Ectodermal cell (in vitro differentiated cells): ENCODE results near the gene COX10.
"Not testable (repeated sequence)": the region's sequence is repeated elsewhere in the genome, so short reads cannot be mapped to it uniquely, and the experiment has no call there.

Source experiments
- H3K27ac ChIP-seq: 2 replicates; pipeline ENCODE4 v1.7.0; 2013; ENCODE audit warnings: mild to moderate bottlenecking, low read depth, low read length; ENCODE audit not compliant: insufficient read depth, poor library complexity, severe bottlenecking
- H3K27me3 ChIP-seq: 2 replicates; pipeline ENCODE4 v1.7.0; 2013; ENCODE audit warnings: mild to moderate bottlenecking, low read length; ENCODE audit not compliant: insufficient read depth, control insufficient read depth, poor library complexity, severe bottlenecking
- H3K36me3 ChIP-seq: one replicate; pipeline ENCODE4 v1.7.0; 2013; ENCODE audit warnings: low read length; ENCODE audit not compliant: control insufficient read depth, insufficient read depth
- H3K4me1 ChIP-seq: one replicate; pipeline ENCODE4 v1.7.0; 2013; ENCODE audit warnings: low read length; ENCODE audit not compliant: control insufficient read depth, insufficient read depth
- H3K4me3 ChIP-seq: 2 replicates; pipeline ENCODE4 v1.7.0; 2013; ENCODE audit warnings: low read depth, low read length, control low read depth; ENCODE audit not compliant: insufficient read depth
- H3K9me3 ChIP-seq: 2 replicates; pipeline ENCODE4 v1.7.0; 2013; ENCODE audit warnings: mild to moderate bottlenecking, low read length, moderate library complexity; ENCODE audit not compliant: control insufficient read depth
- WGBS, 2 experiments: methylation state at CpG; one replicate each; pipeline ENCODE4 v1.1.7; 2013; ENCODE audit warnings: missing lambda C conversion rate in 2 of 2; 5-methylcytosine and 5-hydroxymethylcytosine counted together

The COX10 gene

DNA sequence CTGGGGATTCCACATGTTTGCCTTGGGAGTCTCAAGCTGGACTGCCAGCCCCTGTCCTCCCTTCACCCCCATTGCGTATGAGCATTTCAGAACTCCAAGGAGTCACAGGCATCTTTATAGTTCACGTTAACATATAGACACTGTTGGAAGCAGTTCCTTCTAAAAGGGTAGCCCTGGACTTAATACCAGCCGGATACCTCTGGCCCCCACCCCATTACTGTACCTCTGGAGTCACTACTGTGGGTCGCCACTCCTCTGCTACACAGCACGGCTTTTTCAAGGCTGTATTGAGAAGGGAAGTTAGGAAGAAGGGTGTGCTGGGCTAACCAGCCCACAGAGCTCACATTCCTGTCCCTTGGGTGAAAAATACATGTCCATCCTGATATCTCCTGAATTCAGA lies 138.5 kb downstream of the COX10 start:
- Histone ChIP-seq H3K4me3 (no peak overlapping the region), H3K27me3 (no peaks in the 10 kb centered on the region), H3K9me3 (no peaks in the 10 kb centered on the region), H3K36me3 (peaks cover 13% of the 10 kb centered on the region), H3K27ac (no peak overlapping the region), H3K4me1 (no peaks in the 10 kb centered on the region)
- 96 to 99% methylated on average over 5 of the region's 5 CpGs for WGBS, 2 experiments

DNA sequence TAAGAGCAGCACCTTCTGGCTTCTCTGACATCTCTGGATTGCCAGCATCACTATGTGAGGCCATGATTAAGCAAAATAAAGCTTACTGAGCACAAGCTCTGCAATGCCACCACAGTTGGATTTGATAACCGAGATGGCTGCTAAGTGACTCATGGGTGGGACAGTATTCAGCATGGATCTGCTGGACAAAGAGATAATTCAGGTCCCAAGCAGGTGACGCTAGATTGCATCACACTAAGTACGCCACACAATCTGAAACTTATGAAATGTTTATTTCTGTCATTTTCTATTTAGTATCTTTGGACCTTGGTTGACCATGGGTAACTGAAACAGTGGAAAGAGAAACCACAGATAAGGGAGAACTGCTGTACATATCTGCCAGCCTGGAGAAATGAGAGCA lies 139.9 kb downstream of the COX10 start:
- no peak overlapping the region for H3K27ac ChIP-seq
- no peaks in the 10 kb centered on the region for H3K4me1 ChIP-seq
- no peaks in the 10 kb centered on the region for H3K27me3 ChIP-seq
- no peaks in the 10 kb centered on the region for H3K9me3 ChIP-seq
- no peak overlapping the region for H3K4me3 ChIP-seq
- H3K36me3 ChIP-seq, result peaks cover 13% of the 10 kb centered on the region
- WGBS, 2 experiments, result 92 to 98% methylated on average over 3 of the region's 3 CpGs

DNA sequence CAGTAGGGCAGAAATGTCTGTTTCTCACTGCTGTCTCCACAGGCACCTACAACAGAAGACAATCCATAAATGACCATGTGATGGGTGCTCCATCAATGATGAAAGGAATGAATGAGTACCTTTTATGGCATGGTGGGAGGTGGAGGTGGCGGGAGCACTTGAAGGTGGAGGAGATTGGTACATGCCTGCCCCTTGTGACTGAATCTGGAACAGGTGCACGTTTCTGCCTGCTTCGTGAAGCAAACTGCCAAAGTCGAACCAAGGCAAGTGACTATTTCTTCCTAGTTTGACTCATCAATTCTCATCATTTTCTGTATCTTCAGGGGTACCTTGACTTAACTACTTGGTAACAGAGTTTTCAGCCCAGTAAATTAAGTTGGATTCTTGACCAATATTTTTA lies 141.9 kb downstream of the COX10 start:
- no peaks in the 10 kb centered on the region for H3K9me3 ChIP-seq
- 93 to 96% methylated on average over 4 of the region's 4 CpGs for WGBS, 2 experiments
- H3K27ac ChIP-seq, result no peak overlapping the region
- H3K36me3 ChIP-seq, result peaks cover 13% of the 10 kb centered on the region
- H3K4me3 ChIP-seq, result no peak overlapping the region
- no peaks in the 10 kb centered on the region for H3K4me1 ChIP-seq
- H3K27me3 ChIP-seq, result no peaks in the 10 kb centered on the region

DNA sequence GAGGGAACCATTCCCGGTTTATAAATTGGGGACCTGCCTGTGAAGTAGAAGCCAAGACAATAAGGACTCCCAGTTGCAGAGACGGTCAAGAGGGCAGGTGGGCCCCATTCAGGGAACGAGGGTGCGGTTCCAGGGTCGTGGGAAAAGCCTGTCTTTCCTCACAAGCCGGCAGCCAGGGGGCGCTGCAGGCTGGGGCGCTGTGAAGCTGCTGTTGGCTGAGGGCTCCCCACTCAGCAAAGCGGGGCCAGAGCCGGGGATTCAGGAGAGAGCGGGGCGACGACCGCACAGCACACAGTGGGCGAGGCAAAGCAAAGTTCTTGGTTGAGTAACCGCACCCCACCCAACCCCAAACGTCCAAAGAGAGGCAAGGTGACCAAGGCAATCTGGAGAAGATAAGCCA lies 142.5 kb downstream of the COX10 start:
- no peak overlapping the region for H3K27ac ChIP-seq
- WGBS, 2 experiments, result 96 to 97% methylated on average over 17 of the region's 17 CpGs
- H3K9me3 ChIP-seq, result no peaks in the 10 kb centered on the region

DNA sequence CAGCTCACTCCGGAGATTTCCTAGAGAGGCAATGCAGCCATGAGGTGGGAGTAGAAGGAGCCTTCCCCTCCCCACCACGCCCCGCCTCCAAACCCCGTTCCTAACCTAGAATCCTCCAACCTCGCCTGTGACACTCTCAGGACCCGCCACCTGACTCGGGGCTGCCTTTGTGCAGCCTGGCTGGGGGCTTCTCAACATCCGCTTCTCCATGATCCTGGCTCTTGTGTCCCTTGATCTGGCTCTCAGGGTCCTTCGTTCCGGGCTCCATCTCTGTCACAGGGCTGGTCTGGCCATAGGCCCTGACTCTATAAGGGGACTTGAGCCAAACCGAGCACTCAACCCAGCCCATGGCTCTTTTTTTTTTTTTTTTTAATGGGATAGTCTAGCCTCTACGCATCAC lies 143.1 kb downstream of the COX10 start:
- 94 to 96% methylated on average over 12 of the region's 12 CpGs for WGBS, 2 experiments
- Histone ChIP-seq H3K27me3 (no peaks in the 10 kb centered on the region), H3K36me3 (peaks cover 13% of the 10 kb centered on the region), H3K27ac (no peak overlapping the region), H3K9me3 (no peaks in the 10 kb centered on the region), H3K4me1 (no peaks in the 10 kb centered on the region), H3K4me3 (no peak overlapping the region)

More for the DNA sequence above, 142.5 kb downstream of the COX10 start:
- Histone ChIP-seq H3K36me3 (peaks cover 13% of the 10 kb centered on the region), H3K4me1 (no peaks in the 10 kb centered on the region), H3K27me3 (no peaks in the 10 kb centered on the region), H3K4me3 (no peak overlapping the region)

DNA sequence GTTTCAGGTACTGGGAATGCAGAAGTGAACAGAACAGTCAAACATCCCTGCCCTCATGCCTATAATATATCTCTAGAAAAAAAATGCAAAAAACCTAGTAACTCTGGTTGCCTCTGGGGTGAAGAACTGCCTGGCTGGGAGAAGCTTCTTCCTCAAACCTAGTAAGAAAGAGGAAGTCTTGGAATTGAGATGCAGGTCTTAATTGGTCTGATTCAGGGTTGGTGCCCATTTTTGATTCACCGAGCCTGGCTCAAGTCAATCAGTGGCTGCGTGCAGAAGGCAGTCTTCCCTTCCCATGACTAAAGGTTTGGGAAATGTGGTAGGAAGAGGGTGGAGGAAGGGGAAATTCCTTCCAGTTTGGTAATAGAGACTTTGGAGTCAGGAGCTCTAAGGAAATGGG lies 145.0 kb downstream of the COX10 start:
- H3K27ac ChIP-seq, result no peak overlapping the region
- H3K36me3 ChIP-seq, result peaks cover 10% of the 10 kb centered on the region
- no peaks in the 10 kb centered on the region for H3K27me3 ChIP-seq
- H3K9me3 ChIP-seq, result no peaks in the 10 kb centered on the region
- no peaks in the 10 kb centered on the region for H3K4me1 ChIP-seq
- WGBS, 2 experiments, result 91 to 97% methylated on average over 2 of the region's 2 CpGs
- no peak overlapping the region for H3K4me3 ChIP-seq

DNA sequence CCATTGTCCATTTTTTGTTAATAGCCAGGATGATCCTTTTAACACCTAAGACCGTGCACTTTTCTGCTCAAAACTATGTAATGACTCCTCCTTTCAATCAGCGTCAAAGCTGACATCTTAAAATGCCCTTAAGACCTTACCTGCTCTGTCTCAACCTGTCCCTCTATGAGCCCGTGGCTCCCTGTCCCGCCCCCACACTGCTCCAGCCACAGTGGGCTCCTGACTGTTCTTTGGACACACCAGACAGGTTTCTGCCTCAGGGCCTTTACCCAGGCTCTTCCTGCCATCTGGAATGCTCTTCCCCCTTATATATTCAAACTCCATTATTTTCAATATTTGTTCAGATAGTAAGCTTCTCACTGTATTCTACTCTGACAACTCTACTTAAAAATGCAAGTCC lies 153.3 kb downstream of the COX10 start:
- 94 to 95% methylated on average over 4 of the region's 4 CpGs for WGBS, 2 experiments
- no peaks in the 10 kb centered on the region for H3K4me1 ChIP-seq

DNA sequence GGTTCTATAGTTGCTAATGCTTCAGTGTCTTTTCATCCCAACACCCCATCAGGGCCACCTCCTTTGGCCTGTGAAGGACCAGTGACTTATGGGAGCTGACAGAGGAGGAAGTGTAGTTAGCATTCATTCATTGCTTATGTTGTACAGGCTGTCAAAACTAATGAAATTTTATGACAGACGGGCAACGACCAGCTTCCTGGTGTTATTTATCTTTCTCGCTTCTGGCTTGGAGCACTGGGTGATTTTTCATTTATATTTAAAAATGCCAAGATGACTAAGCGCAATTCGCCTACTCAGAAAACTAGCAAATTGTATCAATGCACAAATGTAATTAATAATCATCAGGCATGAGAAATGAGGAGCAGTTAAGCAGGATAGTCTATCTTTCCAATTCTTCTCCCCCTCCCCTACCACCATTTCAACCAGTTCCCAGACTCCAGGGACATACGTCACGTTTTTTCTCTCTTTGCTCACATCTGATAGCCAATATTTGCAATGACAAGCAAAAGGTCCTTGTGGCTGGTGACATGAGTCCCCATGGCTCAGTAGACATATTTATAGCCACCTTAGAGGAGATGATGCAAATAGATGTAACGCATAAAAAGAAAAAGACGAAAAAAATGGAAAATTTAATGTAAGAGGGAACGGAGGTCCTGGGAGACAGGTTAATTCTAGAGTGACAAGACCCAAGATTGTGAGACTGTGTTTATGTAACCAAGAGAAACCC lies 156.1 kb downstream of the COX10 start:
- Histone ChIP-seq H3K4me1 (no peaks in the 10 kb centered on the region), H3K36me3 (no peaks in the 10 kb centered on the region), H3K27me3 (no peaks in the 10 kb centered on the region), H3K9me3 (no peaks in the 10 kb centered on the region), H3K27ac (no peak overlapping the region), H3K4me3 (no peak overlapping the region)
- 91 to 93% methylated on average over 8 to 10 of the region's 10 CpGs for WGBS, 2 experiments

More for the DNA sequence above, 153.3 kb downstream of the COX10 start:
- Histone ChIP-seq H3K4me3 (no peak overlapping the region), H3K27ac (no peak overlapping the region), H3K9me3 (no peaks in the 10 kb centered on the region), H3K27me3 (no peaks in the 10 kb centered on the region), H3K36me3 (no peaks in the 10 kb centered on the region)

DNA sequence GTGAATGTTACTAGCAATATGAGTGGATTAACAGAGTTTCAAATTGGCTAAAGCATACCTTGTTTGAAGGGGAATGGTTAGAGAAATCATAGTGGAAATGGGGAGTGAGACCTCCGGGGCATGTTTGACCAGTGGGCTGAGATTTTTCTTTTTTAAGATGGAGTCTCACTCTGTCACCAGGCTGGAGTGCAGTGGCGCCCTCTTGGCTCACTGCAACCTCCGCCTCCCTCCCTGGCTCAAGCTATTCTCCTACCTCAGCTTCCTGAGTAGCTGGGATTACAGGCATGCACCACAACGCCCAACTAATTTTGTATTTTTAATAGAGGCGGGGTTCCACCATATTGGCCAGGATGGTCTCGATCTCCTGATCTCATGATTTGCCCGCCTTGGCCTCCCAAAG lies 157.7 kb downstream of the COX10 start:
- no peak overlapping the region for H3K4me3 ChIP-seq
- no peaks in the 10 kb centered on the region for H3K9me3 ChIP-seq
- H3K27ac ChIP-seq, result no peak overlapping the region
- WGBS, 2 experiments, result 91 to 92% methylated on average over 7 of the region's 7 CpGs
- H3K36me3 ChIP-seq, result no peaks in the 10 kb centered on the region
- no peaks in the 10 kb centered on the region for H3K4me1 ChIP-seq
- H3K27me3 ChIP-seq, result no peaks in the 10 kb centered on the region

DNA sequence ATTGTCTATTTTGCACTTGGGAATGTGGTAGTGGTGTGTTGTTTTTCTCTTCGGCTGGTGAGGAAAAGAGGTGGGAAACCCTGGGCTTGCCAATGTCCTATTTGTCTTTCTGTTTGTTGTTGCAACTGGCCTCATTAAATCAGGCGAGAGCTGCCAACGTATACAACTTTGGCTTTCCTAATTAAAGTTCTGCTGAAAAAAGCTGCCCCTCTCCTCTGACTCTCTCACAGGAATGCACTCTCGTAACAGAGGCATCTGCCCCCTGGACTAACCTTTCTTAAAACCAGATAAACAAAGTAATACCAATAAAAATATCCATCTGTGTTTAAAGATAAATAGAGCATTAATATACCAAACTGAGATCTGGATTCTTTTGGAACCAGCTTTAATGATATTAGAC lies 159.6 kb downstream of the COX10 start:
- Histone ChIP-seq H3K9me3 (no peaks in the 10 kb centered on the region), H3K4me1 (no peaks in the 10 kb centered on the region), H3K4me3 (no peak overlapping the region), H3K27me3 (no peaks in the 10 kb centered on the region), H3K36me3 (no peaks in the 10 kb centered on the region), H3K27ac (no peak overlapping the region)
- WGBS, 2 experiments, result 88 to 90% methylated on average over 4 of the region's 4 CpGs

DNA sequence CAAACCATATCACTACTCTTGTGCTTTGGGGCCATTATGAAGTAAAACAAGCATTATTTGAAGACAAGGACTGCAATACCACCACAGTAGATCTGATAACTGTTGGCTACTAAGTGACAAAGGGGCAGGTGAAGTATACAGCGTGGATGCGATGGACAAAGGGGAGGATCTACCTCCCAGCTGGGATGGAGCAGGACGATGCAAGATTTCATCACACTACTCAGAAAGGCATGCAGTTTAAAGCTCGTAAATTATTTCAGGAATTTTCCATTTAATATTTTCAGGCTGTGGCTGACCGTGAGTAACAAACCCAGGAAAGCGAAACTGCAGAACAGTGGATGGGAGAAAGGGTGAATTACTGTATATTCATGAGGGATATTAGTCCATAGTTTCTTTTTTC lies 161.9 kb downstream of the COX10 start:
- H3K4me3 ChIP-seq, H3K9me3 ChIP-seq, H3K36me3 ChIP-seq, H3K27ac ChIP-seq, H3K27me3 ChIP-seq, H3K4me1 ChIP-seq: not testable (repeated sequence)
- 89 to 100% methylated on average over 2 to 3 of the region's 6 CpGs for WGBS, 2 experiments
